NCI-H1694 (cell line): ENCODE measurements around the gene NECAP2.
A peak's percentile ranks its signal among the peaks of the same experiment; 100 is the strongest.

Experiments used
- DNase-seq: peaks from one replicate; lab custom pipeline; 2025; lab: John Stamatoyannopoulos, UW

Gene NECAP2

GRCh38 chr1:16440470-16441281 lies at the start of gene NECAP2:
TSS of gene NECAP2 (plus strand) at chr1:16440724. CDS start at chr1:16440762, 38 bp downstream.
- DNase-seq: peak; percentile 46

- no peak for DNase-seq
Observed at GRCh38 chr1:16391411-16391810, 49.1 kb upstream of the NECAP2 start.

GRCh38 chr1:16392740-16393569 lies 47.6 kb upstream of the NECAP2 start:
- no peak for DNase-seq

- no peak for DNase-seq
Observed at GRCh38 chr1:16393570-16394521, 46.7 kb upstream of the NECAP2 start.

- DNase-seq: no peak
Observed at GRCh38 chr1:16394977-16395376, 45.5 kb upstream of the NECAP2 start.

GRCh38 chr1:16396591-16396990 lies 43.9 kb upstream of the NECAP2 start:
- DNase-seq: no peak

- DNase-seq: no peak
Observed at GRCh38 chr1:16397120-16397519, 43.4 kb upstream of the NECAP2 start.

GRCh38 chr1:16398371-16398953 lies 42.1 kb upstream of the NECAP2 start:
- DNase-seq: peak; percentile 62

- DNase-seq: no peak
Observed at GRCh38 chr1:16402742-16403141, 37.8 kb upstream of the NECAP2 start.

- no peak for DNase-seq
Observed at GRCh38 chr1:16405441-16405840, 35.1 kb upstream of the NECAP2 start.

GRCh38 chr1:16406868-16407267 lies 33.7 kb upstream of the NECAP2 start:
- no peak for DNase-seq

- DNase-seq: no peak
Observed at GRCh38 chr1:16409536-16410152, 30.9 kb upstream of the NECAP2 start.

- no peak for DNase-seq
Observed at GRCh38 chr1:16410803-16411202, 29.7 kb upstream of the NECAP2 start.

- no peak for DNase-seq
Observed at GRCh38 chr1:16413191-16413590, 27.3 kb upstream of the NECAP2 start.

- DNase-seq: no peak
Observed at GRCh38 chr1:16418823-16419425, 21.6 kb upstream of the NECAP2 start.

- no peak for DNase-seq
Observed at GRCh38 chr1:16420424-16421118, 20.0 kb upstream of the NECAP2 start.

GRCh38 chr1:16421201-16421600 lies 19.3 kb upstream of the NECAP2 start:
- DNase-seq: no peak

GRCh38 chr1:16422041-16422440 lies 18.5 kb upstream of the NECAP2 start:
- no peak for DNase-seq

GRCh38 chr1:16425125-16426025 lies 15.1 kb upstream of the NECAP2 start:
- no peak for DNase-seq
